Spleen (tissue), 11 donors: ENCODE results near the gene RAI14. TPM values are rescaled to one million over a fixed set of nuclear protein-coding genes. Genes with fewer than 3 reads are reported as not detected.

Experiments used
- DNase-seq: peaks from one replicate; pipeline ENCODE4 v3.0.0-alpha.2; 2020
- H3K27ac ChIP-seq, 8 donors: fragments of 200-600 bp; sonication (generic) in 7 of 8; 1 replicate in 4 of 8; 2 replicates in 4 of 8; pipeline versions ENCODE4 v1.5.0 to v1.8.0; 2016 to 2021; ENCODE audit warnings: inconsistent platforms in 4 of 8, mild to moderate bottlenecking in 4 of 8, moderate library complexity in 1 of 8
- H3K27me3 ChIP-seq, 7 donors: fragments of 200-600 bp; sonication (generic) in 6 of 7; replicated peaks in 1 of 7; 1 replicate in 4 of 7; 2 replicates in 3 of 7; pipeline versions ENCODE4 v1.5.0 to v1.8.0; 2016 to 2021; ENCODE audit warnings: inconsistent platforms in 3 of 7, mild to moderate bottlenecking in 1 of 7
- H3K36me3 ChIP-seq, 6 donors: fragments of 200-600 bp; sonication (generic) in 5 of 6; 1 replicate in 4 of 6; 2 replicates in 2 of 6; pipeline versions ENCODE4 v1.5.0 to v1.8.0; 2016 to 2021; ENCODE audit warnings: inconsistent platforms in 2 of 6
- H3K4me1 ChIP-seq, 6 donors: fragments of 200-600 bp; sonication (generic) in 5 of 6; 1 replicate in 3 of 6; 2 replicates in 3 of 6; pipeline versions ENCODE4 v1.5.0 to v1.8.0; 2016 to 2021; ENCODE audit warnings: inconsistent platforms in 3 of 6
- H3K4me3 ChIP-seq, 8 donors: fragments of 200-600 bp; sonication (generic) in 7 of 8; 1 replicate in 4 of 8; 2 replicates in 4 of 8; pipeline versions ENCODE4 v1.5.0 to v1.8.0; 2016 to 2021; ENCODE audit warnings: inconsistent platforms in 4 of 8, mild to moderate bottlenecking in 4 of 8, moderate library complexity in 2 of 8
- H3K9me3 ChIP-seq, 8 donors: fragments of 200-600 bp; sonication (generic) in 7 of 8; 1 replicate in 4 of 8; 2 replicates in 4 of 8; pipeline versions ENCODE4 v1.5.0 to v1.8.0; 2016 to 2021; ENCODE audit warnings: inconsistent platforms in 4 of 8
- CTCF ChIP-seq, 11 experiments: fragments of 200-600 bp in 7 of 11; fragments of 450-650 bp in 4 of 11; sonication (generic) in 4 of 11; IDR thresholded peaks in 8 of 11; conservative IDR thresholded peaks in 3 of 11; 1 replicate in 7 of 11; 2 replicates in 4 of 11; pipeline versions ENCODE4 v1.4.0 to v1.8.0; 2016 to 2021; ENCODE audit warnings: antibody characterized with exemption in 11 of 11, inconsistent platforms in 4 of 11, mild to moderate bottlenecking in 1 of 11
- POLR2A ChIP-seq, 3 donors: fragments of 450-650 bp; IDR thresholded peaks; one replicate each; pipeline ENCODE4 v1.5.1; 2017; ENCODE audit warnings: antibody characterized with exemption in 3 of 3, mild to moderate bottlenecking in 1 of 3
- POLR2AphosphoS5 ChIP-seq, 3 donors: sonication (generic); formaldehyde crosslinking; IDR thresholded peaks; one replicate each; pipeline ENCODE4 v1.5.1; 2017; ENCODE audit warnings: antibody characterized with exemption in 3 of 3
- WGBS, 5 donors: extraction: QIAGEN DNeasy Blood & Tissue Kit in 3 of 5; methylation state at CpG; one replicate each; pipeline versions ENCODE4 v1.1.5 to v1.1.7; 2013 to 2018; 5-methylcytosine and 5-hydroxymethylcytosine counted together
- intact Hi-C: fragments of 100-400 bp; cut with DNase I; formaldehyde crosslinking; loops from one replicate; pipeline ENCODE4 v1.15.0; 2023; ENCODE audit warnings: low total_unique reads
- polyA plus RNA-seq, 3 donors: library from polyadenylated mRNA; stranded (reverse); fragments of 200-250 nt; gene quantifications; one replicate each; pipeline ENCODE4 v1.2.1, GENCODE V29; 2013
- total RNA-seq, 7 donors: library from RNA; depleted of rRNA in 3 of 7; stranded (reverse); fragments of >200 nt in 3 of 7; fragmentation: NEBNext Ultra II Directional in 4 of 7; extraction: Animal tissue kit (Norgen Biotek cat#: 25700) in 4 of 7; gene quantifications; one replicate each; pipeline versions ENCODE4 v1.1.0 to v1.2.1, GENCODE V29; 2016 to 2021
- donor health status: healthy with polysubstance abuse.
- donor health status: DM: no; HTN: no; CAD: no; lungs with moderate emphysema.
- donor health status: DM: no; HTN: no; CAD: no.
- donor health status: Bipolar disorder and iron deficiency.
- donor health status: healthy.
- donor health status: DM: no; HTN: no; CAD: no.
- donor health status: DM: yes; HTN: yes; CAD: no.

Gene RAI14
- total and polyA plus RNA-seq, 10 donors = 14.2 to 217 (median 116) TPM

- H3K36me3 ChIP-seq = no peaks in the 10 kb centered on the region
- no peak overlapping the region for H3K27ac ChIP-seq
- intact Hi-C loops = no loop called here
- DNase-seq = no peak
- no peak overlapping the region for H3K4me3 ChIP-seq
- TF ChIP-seq POLR2A (IDR thresholded peaks at IDR 0.05) = no peak
- TF ChIP-seq CTCF (IDR thresholded peaks at IDR 0.05 in 8 of 11, conservative IDR thresholded peaks at IDR 0.05 in 3 of 11) = no peak
- TF ChIP-seq POLR2AphosphoS5 (IDR thresholded peaks at IDR 0.05) = no peak
- WGBS, 5 donors = 82 to 100% (median 90%) methylated on average over 1 of the region's 1 CpG
- no peaks in the 10 kb centered on the region for H3K9me3 ChIP-seq
- H3K4me1 ChIP-seq = peaks cover 0 to 26% (median 0%) of the 10 kb centered on the region in 6 donors
- no peaks in the 10 kb centered on the region for H3K27me3 ChIP-seq
Measured at GRCh38 chr5:34738381-34738780, 82.3 kb downstream of the RAI14 start.

GRCh38 chr5:34740389-34740806 lies 84.3 kb downstream of the RAI14 start:
- DNase-seq = no peak
- WGBS, 5 donors = 45 to 72% (median 55%) methylated on average over 3 of the region's 3 CpGs
- Histone ChIP-seq H3K4me3 (no peak overlapping the region), H3K4me1 (peaks cover 0 to 36% (median 0%) of the 10 kb centered on the region in 6 donors), H3K36me3 (no peaks in the 10 kb centered on the region), H3K9me3 (no peaks in the 10 kb centered on the region), H3K27me3 (no peaks in the 10 kb centered on the region), H3K27ac (peak overlapping the region in 2 of 8 donors; percentile 8 to 32)
- intact Hi-C loops = no loop called here
- peak in 1 of 3 donors; percentile 12 for TF ChIP-seq POLR2AphosphoS5 (IDR thresholded peaks at IDR 0.05)
- TF ChIP-seq CTCF (IDR thresholded peaks at IDR 0.05 in 8 of 11, conservative IDR thresholded peaks at IDR 0.05 in 3 of 11) = no peak

- intact Hi-C loops = no loop called here
- TF ChIP-seq CTCF (IDR thresholded peaks at IDR 0.05 in 8 of 11, conservative IDR thresholded peaks at IDR 0.05 in 3 of 11) (no peak), POLR2AphosphoS5 (IDR thresholded peaks at IDR 0.05) (no peak), POLR2A (IDR thresholded peaks at IDR 0.05) (no peak)
- DNase-seq = no peak
- 92 to 96% (median 93%) methylated on average over 11 of the region's 11 CpGs for WGBS, 5 donors
- Histone ChIP-seq H3K4me1 (peaks cover 0 to 36% (median 0%) of the 10 kb centered on the region in 6 donors), H3K4me3 (no peak overlapping the region), H3K9me3 (no peaks in the 10 kb centered on the region), H3K27ac (peak overlapping the region in 1 of 8 donors; percentile 58), H3K27me3 (no peaks in the 10 kb centered on the region), H3K36me3 (no peaks in the 10 kb centered on the region)
Measured at GRCh38 chr5:34742061-34742460, 85.9 kb downstream of the RAI14 start.

- intact Hi-C loops = no loop called here
Measured at GRCh38 chr5:34743878-34744277, 87.8 kb downstream of the RAI14 start.

More at GRCh38 chr5:34743878-34744277, 87.8 kb downstream of the RAI14 start:
- WGBS, 5 donors = 73 to 77% (median 75%) methylated on average over 3 of the region's 3 CpGs
- Histone ChIP-seq H3K4me1 (peaks cover 0 to 36% (median 0%) of the 10 kb centered on the region in 6 donors), H3K27ac (peak overlapping the region in 2 of 8 donors; percentile 54 to 58), H3K27me3 (no peaks in the 10 kb centered on the region), H3K9me3 (no peaks in the 10 kb centered on the region), H3K4me3 (no peak overlapping the region), H3K36me3 (no peaks in the 10 kb centered on the region)
- DNase-seq = no peak
- no peak for TF ChIP-seq POLR2AphosphoS5 (IDR thresholded peaks at IDR 0.05)
- TF ChIP-seq CTCF (IDR thresholded peaks at IDR 0.05 in 8 of 11, conservative IDR thresholded peaks at IDR 0.05 in 3 of 11) = no peak
- no peak for TF ChIP-seq POLR2A (IDR thresholded peaks at IDR 0.05)
